T-helper 17 cell (primary cell): ENCODE data around the gene RGSL1. TPM values are rescaled to one million over a fixed set of nuclear protein-coding genes. Genes with fewer than 3 reads are reported as not detected.

Experiments
- ATAC-seq: fragments of 150-1000 bp; cut with Tn5 transposase; 2 replicates; pipeline ENCODE4 v1.10.0; 2021; ENCODE audit warnings: mild to moderate bottlenecking, moderate library complexity
- DNase-seq, 3 donors: peaks; one replicate each; pipeline versions ENCODE4 v3.0.0 to v3.0.0-alpha.2; 2020 to 2021
- H3K9me3 ChIP-seq: one replicate; pipeline ENCODE4 v1.7.0; 2013; ENCODE audit warnings: low read length, mild to moderate bottlenecking; ENCODE audit not compliant: control insufficient read depth, poor library complexity, severe bottlenecking
- H3K27ac Mint-ChIP-seq: one replicate; pipeline ENCODE4 v1.8.0; 2022; ENCODE audit warnings: mild to moderate bottlenecking, moderate library complexity, mixed read lengths
- H3K27me3 Mint-ChIP-seq: one replicate; pipeline ENCODE4 v1.8.0; 2022; ENCODE audit warnings: mixed read lengths
- H3K36me3 Mint-ChIP-seq: one replicate; pipeline ENCODE4 v1.8.0; 2022; ENCODE audit warnings: low read depth, mixed read lengths
- H3K4me1 Mint-ChIP-seq: one replicate; pipeline ENCODE4 v1.8.0; 2022; ENCODE audit warnings: mild to moderate bottlenecking, mixed read lengths
- H3K4me3 Mint-ChIP-seq: one replicate; pipeline ENCODE4 v1.8.0; 2022; ENCODE audit warnings: mild to moderate bottlenecking, moderate library complexity, mixed read lengths
- total RNA-seq, 4 donors: library from RNA in 2 of 4; stranded (reverse) in 2 of 4; gene quantifications; one replicate each; pipeline ENCODE4 v1.2.3 and lab custom pipeline; 2022 to 2026

Gene RGSL1
- total RNA-seq, 2 donors from 2014 or later: not detected

- no peaks in the 10 kb centered on the region for H3K4me1 Mint-ChIP-seq
- no peak overlapping the region for H3K4me3 Mint-ChIP-seq
- H3K9me3 ChIP-seq: no peaks in the 10 kb centered on the region
- DNase-seq (no peak), ATAC-seq (no peak)
- H3K36me3 Mint-ChIP-seq: no peaks in the 10 kb centered on the region
- H3K27me3 Mint-ChIP-seq: no peaks in the 10 kb centered on the region
- H3K27ac Mint-ChIP-seq: no peak overlapping the region
Observed at GRCh38 chr1:182567629-182568028, 117.7 kb downstream of the RGSL1 start.

GRCh38 chr1:182568647-182569284 is 118.8 kb downstream of the RGSL1 start:
- H3K36me3 Mint-ChIP-seq: peaks cover 4% of the 10 kb centered on the region
- no peak for ATAC-seq

GRCh38 chr1:182569939-182570610 is 120.1 kb downstream of the RGSL1 start:
- H3K4me1 Mint-ChIP-seq: no peaks in the 10 kb centered on the region
- DNase-seq (no peak), ATAC-seq (no peak)
- no peaks in the 10 kb centered on the region for H3K27me3 Mint-ChIP-seq
- no peak overlapping the region for H3K27ac Mint-ChIP-seq
- no peaks in the 10 kb centered on the region for H3K9me3 ChIP-seq
- H3K4me3 Mint-ChIP-seq: no peak overlapping the region
- H3K36me3 Mint-ChIP-seq: peaks cover 7% of the 10 kb centered on the region

More at GRCh38 chr1:182568647-182569284, 118.8 kb downstream of the RGSL1 start:
- no peaks in the 10 kb centered on the region for H3K9me3 ChIP-seq
- no peak overlapping the region for H3K4me3 Mint-ChIP-seq
- H3K27ac Mint-ChIP-seq: no peak overlapping the region
- H3K4me1 Mint-ChIP-seq: no peaks in the 10 kb centered on the region
- no peaks in the 10 kb centered on the region for H3K27me3 Mint-ChIP-seq
- DNase-seq: no peak

GRCh38 chr1:182570611-182570970 is 120.6 kb downstream of the RGSL1 start:
- ATAC-seq: no peak
- no peak for DNase-seq

DNA sequence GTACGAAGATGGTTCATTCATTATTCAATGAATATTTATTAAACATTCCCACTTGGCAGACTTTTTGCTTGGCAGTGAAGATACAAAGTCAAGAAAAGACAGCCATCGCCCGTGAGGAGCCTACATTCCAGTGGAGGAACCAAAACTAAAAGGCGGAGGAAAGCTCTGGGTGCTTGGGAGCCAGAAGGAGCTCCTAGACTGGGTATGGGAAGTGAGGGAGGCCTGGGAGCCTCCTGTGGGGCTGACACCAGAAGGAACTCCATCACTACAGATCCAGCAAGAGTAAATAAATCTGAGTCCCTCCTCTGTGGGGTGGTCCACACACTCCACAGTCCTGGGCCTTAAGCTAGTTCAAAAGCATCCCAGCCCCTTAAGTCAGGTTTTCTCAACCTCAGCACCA is 124.2 kb downstream of the RGSL1 start:
- H3K27me3 Mint-ChIP-seq: no peaks in the 10 kb centered on the region
- no peak overlapping the region for H3K4me3 Mint-ChIP-seq
- H3K4me1 Mint-ChIP-seq: peaks cover 9% of the 10 kb centered on the region
- no peaks in the 10 kb centered on the region for H3K9me3 ChIP-seq
- peaks cover 11% of the 10 kb centered on the region for H3K36me3 Mint-ChIP-seq
- no peak for DNase-seq
- no peak overlapping the region for H3K27ac Mint-ChIP-seq
- no peak for ATAC-seq

More at GRCh38 chr1:182570611-182570970, 120.6 kb downstream of the RGSL1 start:
- Mint-ChIP-seq H3K27me3 (no peaks in the 10 kb centered on the region), H3K27ac (no peak overlapping the region), H3K36me3 (peaks cover 9% of the 10 kb centered on the region), H3K4me1 (no peaks in the 10 kb centered on the region), H3K4me3 (no peak overlapping the region)
- no peaks in the 10 kb centered on the region for H3K9me3 ChIP-seq

GRCh38 chr1:182575540-182576149 is 125.7 kb downstream of the RGSL1 start:
- Mint-ChIP-seq H3K27me3 (no peaks in the 10 kb centered on the region), H3K4me3 (no peak overlapping the region), H3K4me1 (peaks cover 12% of the 10 kb centered on the region), H3K27ac (no peak overlapping the region), H3K36me3 (peaks cover 16% of the 10 kb centered on the region)
- H3K9me3 ChIP-seq: no peaks in the 10 kb centered on the region
- ATAC-seq: no peak
- no peak for DNase-seq

- no peaks in the 10 kb centered on the region for H3K9me3 ChIP-seq
- ATAC-seq: no peak
- H3K36me3 Mint-ChIP-seq: peaks cover 10% of the 10 kb centered on the region
- H3K4me1 Mint-ChIP-seq: peaks cover 39% of the 10 kb centered on the region
- no peaks in the 10 kb centered on the region for H3K27me3 Mint-ChIP-seq
- DNase-seq: no peak
- H3K27ac Mint-ChIP-seq: no peak overlapping the region
- no peak overlapping the region for H3K4me3 Mint-ChIP-seq
Observed at GRCh38 chr1:182580736-182581135, 130.8 kb downstream of the RGSL1 start.

DNA sequence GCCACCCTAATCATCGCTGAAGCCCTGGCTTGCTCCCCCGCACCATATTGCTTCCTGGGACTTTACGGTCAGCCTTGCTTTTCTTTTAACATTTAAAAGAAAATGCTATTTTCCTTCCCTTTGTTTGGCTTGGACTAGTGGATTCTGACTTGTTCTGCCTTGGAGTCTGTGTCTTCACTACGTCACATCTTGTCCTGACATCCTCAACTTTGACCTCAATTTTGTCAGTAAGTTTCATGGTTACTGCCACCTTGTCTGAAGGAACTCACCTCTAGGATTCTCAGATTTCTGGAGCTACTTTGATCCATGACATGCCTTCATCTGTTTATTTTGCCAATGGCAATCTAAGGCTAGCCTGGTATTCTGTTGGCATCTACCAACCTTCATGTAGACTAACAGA is 134.8 kb downstream of the RGSL1 start:
- peak overlapping the region; percentile 45 for H3K27ac Mint-ChIP-seq
- H3K36me3 Mint-ChIP-seq: peaks cover 14% of the 10 kb centered on the region
- H3K9me3 ChIP-seq: no peaks in the 10 kb centered on the region
- H3K4me1 Mint-ChIP-seq: peaks cover 46% of the 10 kb centered on the region
- H3K27me3 Mint-ChIP-seq: no peaks in the 10 kb centered on the region
- H3K4me3 Mint-ChIP-seq: peak overlapping the region; percentile 72
- ATAC-seq (no peak), DNase-seq (no peak)

DNA sequence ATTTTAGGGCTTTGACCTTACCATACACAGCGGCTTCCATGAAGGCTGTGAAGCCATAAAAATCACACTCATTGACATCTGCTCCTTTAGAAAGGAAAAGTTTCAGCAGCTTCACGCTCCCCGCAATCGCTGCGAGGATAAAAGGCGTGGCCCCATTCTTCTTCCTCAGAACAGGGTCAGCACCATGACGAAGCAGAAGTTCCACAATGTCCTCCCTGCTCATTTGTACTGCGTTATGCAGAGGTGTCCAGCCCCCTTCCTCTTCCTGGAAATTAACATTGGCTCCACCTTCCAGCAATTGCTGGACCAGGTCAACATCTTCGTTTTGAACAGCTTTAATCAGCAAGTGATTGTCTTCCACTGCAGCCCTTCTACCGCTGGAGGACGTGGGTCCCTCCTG is 136.4 kb downstream of the RGSL1 start:
- peak overlapping the region; percentile 42 for H3K27ac Mint-ChIP-seq
- no peak for ATAC-seq
- peaks cover 48% of the 10 kb centered on the region for H3K4me1 Mint-ChIP-seq
- DNase-seq: no peak
- no peak overlapping the region for H3K4me3 Mint-ChIP-seq
- no peaks in the 10 kb centered on the region for H3K9me3 ChIP-seq
- H3K27me3 Mint-ChIP-seq: no peaks in the 10 kb centered on the region
- H3K36me3 Mint-ChIP-seq: peaks cover 14% of the 10 kb centered on the region

GRCh38 chr1:182587093-182587492 is 137.1 kb downstream of the RGSL1 start:
- H3K4me1 Mint-ChIP-seq: peaks cover 46% of the 10 kb centered on the region
- H3K36me3 Mint-ChIP-seq: peaks cover 13% of the 10 kb centered on the region
- H3K9me3 ChIP-seq: no peaks in the 10 kb centered on the region
- H3K27me3 Mint-ChIP-seq: no peaks in the 10 kb centered on the region
- no peak for DNase-seq
- no peak overlapping the region for H3K4me3 Mint-ChIP-seq
- no peak for ATAC-seq
- no peak overlapping the region for H3K27ac Mint-ChIP-seq

DNA sequence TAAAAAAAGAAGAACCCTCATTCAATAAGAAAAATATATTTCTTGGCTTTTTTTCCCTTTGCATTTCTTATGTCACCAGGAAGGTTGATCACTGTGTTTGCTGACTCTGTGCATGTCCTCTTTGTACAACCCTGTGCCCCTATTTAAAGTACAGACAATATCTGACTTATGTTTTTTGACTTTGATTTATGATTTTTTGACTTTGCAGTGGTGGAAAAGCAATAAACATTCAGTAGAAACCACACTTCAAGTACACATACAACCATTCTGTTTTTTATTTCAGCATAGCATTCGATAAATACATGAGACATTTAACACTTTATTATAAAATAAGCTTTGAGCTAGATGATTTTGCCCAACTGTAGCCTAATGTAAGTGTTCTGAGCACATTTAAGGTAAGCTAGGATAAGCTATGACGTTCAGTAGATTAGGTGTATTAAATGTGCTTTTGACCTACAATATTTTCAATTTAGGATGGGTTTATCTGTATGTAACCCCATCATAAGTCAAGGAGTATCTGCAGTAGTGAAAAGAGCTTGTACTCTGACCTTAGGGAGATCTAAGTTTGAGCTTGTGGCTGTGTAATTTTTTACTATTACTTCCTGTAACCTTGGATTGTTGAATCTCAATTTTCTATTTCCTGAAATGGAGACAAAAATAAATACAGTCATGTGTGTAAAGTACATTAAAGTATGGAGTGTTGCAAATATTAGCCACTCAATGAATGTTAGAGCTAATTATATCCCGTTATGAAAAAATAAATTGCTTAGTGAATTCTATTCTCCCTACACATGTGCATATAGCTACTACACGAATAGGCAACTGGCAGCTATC is 137.9 kb downstream of the RGSL1 start:
- Mint-ChIP-seq H3K36me3 (peaks cover 9% of the 10 kb centered on the region), H3K4me3 (peak overlapping the region; percentile 99), H3K27ac (peak overlapping the region; percentile 99), H3K27me3 (no peaks in the 10 kb centered on the region), H3K4me1 (peaks cover 42% of the 10 kb centered on the region)
- DNase-seq (no peak), ATAC-seq (peak; percentile 32)
- H3K9me3 ChIP-seq: no peaks in the 10 kb centered on the region

DNA sequence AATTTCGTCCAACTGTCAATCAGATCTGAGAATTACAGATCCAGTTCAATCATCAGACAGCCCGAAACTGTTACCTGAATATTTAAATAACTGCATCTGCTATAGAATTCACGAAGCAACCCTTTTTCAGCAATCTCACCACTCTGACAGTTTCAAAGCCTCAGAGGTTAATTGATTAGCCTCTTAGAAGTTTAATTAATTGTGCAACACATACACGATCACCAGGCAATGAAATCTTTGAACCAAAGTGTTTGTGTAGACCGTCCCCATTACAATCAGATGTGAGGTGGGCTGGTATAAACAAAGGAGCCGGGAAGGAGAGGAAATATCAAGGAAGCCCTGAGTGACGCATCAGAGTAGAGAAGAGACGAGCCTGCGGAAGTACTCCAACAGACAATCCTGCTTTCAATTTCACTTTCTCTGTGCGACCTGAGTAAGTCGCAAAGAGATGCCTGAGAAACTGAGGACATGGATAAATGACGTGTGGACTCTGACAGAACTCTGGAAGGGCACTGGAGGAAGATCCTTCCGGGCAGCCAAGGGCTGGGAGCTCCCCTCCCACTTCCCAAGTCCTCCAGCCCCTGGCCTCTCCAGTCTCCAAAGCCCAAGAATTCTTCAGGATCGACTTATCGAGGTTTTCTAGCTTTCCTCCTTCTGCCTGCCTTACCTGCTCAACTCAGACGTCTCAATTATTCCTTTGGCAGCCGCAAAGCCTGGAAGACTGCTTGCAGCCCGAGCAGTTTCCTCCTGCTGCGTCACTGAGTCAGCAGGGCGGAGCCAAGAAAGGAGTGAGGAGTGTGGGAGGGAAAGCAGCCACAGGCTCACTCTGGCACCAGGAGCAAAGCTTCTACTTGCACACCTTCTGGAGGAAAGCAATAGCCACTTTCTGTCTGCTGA is 138.8 kb downstream of the RGSL1 start, which contains the start of gene RNASEL:
Gene RNASEL (minus strand): TSS at position 757 of the 897 bp plus-strand sequence. CDS start 2,450 bp downstream, outside the sequence.
- Mint-ChIP-seq H3K27ac (peak within 1 kb of the TSS; percentile 99), H3K27me3 (no peaks in the 10 kb centered on the region), H3K4me3 (peak within 1 kb of the TSS; percentile 99), H3K36me3 (peaks cover 9% of the 10 kb centered on the region), H3K4me1 (peaks cover 36% of the 10 kb centered on the region)
- peak; percentile 29 to 40 (median 39) for DNase-seq
- ATAC-seq: peak; percentile 88
- H3K9me3 ChIP-seq: no peaks in the 10 kb centered on the region
